ENCODE data around the gene LRRC8E. TPM values are rescaled to one million over a fixed set of nuclear protein-coding genes. Genes with fewer than 3 reads are reported as not detected.
"Not testable (repeated sequence)": the region's sequence is repeated elsewhere in the genome, so short reads cannot be mapped to it uniquely, and the experiment has no call there.

The LRRC8E gene
- total RNA-seq, 1 donor from 2014 or later: 4.3 TPM

DNA sequence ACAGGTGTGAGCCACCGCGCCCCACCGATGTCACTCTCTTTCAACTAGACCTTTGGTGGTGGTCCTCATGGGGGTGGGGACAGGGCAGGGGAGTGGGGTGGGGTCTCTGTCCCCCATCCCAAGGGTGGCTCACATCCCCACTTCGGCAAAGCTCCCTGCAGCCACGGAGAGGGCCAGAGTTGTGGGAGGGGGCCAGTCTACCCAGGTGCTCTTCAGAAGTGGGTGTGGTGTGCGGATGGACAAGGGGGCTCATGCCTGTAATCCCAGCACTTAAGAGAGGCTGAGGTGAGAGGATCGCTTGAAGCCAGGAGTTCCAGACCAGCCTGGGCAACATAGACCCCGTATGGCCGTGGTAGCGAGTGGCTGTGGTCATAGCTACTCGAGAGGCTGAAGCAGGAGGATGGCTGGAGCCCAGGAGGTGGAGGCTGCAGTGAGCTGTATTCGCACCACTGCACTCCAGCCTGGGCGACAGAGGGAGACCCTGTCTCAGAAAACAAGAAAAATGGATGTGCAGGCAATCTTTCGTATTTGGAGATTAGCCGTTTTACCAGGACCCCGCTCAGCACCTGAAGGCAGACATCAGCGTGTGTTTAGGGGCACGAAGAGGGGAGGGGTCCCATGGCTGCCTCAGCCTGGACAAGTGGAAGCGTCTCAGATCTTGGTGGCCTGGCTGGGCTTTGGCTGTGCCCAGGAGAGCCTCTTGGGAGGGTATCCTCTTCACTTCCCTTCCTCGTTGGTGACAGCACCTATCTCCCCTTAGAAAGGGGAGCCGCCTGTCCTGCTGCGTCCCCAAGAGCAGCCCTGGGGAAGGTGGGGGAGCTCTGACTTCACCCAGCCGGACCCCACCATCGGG is 27.2 kb downstream of the LRRC8E start:
- TF ChIP-seq, protein P1, sequence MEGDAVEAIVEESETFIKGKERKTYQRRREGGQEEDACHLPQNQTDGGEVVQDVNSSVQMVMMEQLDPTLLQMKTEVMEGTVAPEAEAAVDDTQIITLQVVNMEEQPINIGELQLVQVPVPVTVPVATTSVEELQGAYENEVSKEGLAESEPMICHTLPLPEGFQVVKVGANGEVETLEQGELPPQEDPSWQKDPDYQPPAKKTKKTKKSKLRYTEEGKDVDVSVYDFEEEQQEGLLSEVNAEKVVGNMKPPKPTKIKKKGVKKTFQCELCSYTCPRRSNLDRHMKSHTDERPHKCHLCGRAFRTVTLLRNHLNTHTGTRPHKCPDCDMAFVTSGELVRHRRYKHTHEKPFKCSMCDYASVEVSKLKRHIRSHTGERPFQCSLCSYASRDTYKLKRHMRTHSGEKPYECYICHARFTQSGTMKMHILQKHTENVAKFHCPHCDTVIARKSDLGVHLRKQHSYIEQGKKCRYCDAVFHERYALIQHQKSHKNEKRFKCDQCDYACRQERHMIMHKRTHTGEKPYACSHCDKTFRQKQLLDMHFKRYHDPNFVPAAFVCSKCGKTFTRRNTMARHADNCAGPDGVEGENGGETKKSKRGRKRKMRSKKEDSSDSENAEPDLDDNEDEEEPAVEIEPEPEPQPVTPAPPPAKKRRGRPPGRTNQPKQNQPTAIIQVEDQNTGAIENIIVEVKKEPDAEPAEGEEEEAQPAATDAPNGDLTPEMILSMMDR (IDR thresholded peaks at IDR 0.05; ENCODE audit: unreplicated experiment): no peak
- Mint-ChIP-seq H3K9me3 (no peaks in the 10 kb centered on the region), H3K4me1 (peaks cover 15% of the 10 kb centered on the region), H3K27me3 (ENCODE audit: low read depth) (peaks cover 52% of the 10 kb centered on the region), H3K27ac (no peak overlapping the region), H3K36me3 (peaks cover 14% of the 10 kb centered on the region), H3K4me3 (peak overlapping the region; percentile 47)
- DNase-seq (ENCODE audit: low spot score in 2 of 2, unreplicated experiment in 2 of 2): no peak

DNA sequence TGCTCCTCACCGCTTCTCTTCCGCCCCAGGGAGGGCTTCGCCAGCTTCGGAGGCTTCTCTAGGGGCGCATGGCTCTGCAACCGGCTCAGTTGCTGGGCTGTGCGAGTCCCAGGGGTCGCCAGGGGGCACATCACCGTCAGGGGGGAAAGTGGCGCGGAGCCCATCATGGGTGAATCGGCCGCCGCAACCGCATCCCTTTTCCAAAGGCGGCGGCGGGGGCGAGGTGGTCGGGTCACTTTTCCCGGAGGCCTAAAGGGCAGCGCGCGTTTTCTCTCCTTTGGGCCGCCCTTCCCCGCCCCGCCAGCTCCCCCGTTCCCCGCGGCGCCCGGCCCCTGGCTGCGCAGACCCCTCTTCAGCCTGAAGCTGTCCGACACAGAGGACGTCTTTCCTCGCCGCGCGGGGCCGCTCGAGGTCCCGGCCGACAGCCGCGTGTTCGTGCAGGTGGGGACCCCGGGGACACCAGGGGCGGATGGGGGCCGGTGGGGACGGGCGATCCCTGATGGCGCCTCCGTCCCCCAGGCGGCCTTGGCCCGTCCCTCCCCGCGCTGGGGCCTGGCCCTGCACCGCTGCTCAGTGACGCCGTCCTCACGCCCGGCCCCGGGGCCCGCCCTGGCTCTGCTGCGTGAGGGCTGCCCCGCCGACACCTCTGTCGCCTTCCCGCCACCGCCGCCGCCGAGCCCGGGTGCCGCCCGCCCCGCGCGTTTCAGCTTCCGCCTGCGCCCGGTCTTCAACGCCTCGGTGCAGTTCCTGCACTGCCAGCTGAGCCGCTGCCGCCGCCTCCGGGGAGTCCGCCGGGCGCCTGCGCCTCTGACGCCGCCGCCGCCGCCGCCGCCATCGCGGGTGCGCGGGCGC is 28.0 kb downstream of the LRRC8E start:
- H3K27ac Mint-ChIP-seq: no peak overlapping the region
- peaks cover 52% of the 10 kb centered on the region for H3K27me3 Mint-ChIP-seq (ENCODE audit: low read depth)
- TF ChIP-seq, protein P1 (IDR thresholded peaks at IDR 0.05; ENCODE audit: unreplicated experiment): no peak
- peak overlapping the region; percentile 34 for H3K4me3 Mint-ChIP-seq
- H3K36me3 Mint-ChIP-seq: peaks cover 9% of the 10 kb centered on the region
- peaks cover 20% of the 10 kb centered on the region for H3K4me1 Mint-ChIP-seq
- H3K9me3 Mint-ChIP-seq: no peaks in the 10 kb centered on the region
- peak; percentile 26 to 51 for DNase-seq (ENCODE audit: low spot score in 2 of 2, unreplicated experiment in 2 of 2)

DNA sequence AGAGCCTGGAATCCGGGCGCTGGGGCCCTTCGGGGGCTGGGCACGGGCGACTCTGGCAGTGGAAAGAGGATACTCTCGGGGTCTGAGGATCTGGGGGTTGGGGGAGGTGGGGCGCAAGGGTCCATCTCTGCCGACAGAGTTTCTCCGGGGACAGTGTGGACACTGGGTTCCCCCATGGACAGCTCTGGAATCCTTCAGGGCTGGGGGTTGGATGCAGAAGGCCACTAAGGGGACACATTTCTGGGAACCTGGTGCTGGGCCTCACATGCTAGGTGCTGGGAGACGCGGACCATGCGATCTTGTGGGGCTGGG is 28.6 kb downstream of the LRRC8E start:
- TF ChIP-seq, protein P1 (IDR thresholded peaks at IDR 0.05; ENCODE audit: unreplicated experiment): no peak
- peaks cover 52% of the 10 kb centered on the region for H3K27me3 Mint-ChIP-seq (ENCODE audit: low read depth)
- H3K9me3 Mint-ChIP-seq: no peaks in the 10 kb centered on the region
- H3K27ac Mint-ChIP-seq: no peak overlapping the region
- H3K4me3 Mint-ChIP-seq: peak overlapping the region; percentile 61
- DNase-seq (ENCODE audit: low spot score in 2 of 2, unreplicated experiment in 2 of 2): no peak
- peaks cover 7% of the 10 kb centered on the region for H3K36me3 Mint-ChIP-seq
- H3K4me1 Mint-ChIP-seq: peaks cover 22% of the 10 kb centered on the region

DNA sequence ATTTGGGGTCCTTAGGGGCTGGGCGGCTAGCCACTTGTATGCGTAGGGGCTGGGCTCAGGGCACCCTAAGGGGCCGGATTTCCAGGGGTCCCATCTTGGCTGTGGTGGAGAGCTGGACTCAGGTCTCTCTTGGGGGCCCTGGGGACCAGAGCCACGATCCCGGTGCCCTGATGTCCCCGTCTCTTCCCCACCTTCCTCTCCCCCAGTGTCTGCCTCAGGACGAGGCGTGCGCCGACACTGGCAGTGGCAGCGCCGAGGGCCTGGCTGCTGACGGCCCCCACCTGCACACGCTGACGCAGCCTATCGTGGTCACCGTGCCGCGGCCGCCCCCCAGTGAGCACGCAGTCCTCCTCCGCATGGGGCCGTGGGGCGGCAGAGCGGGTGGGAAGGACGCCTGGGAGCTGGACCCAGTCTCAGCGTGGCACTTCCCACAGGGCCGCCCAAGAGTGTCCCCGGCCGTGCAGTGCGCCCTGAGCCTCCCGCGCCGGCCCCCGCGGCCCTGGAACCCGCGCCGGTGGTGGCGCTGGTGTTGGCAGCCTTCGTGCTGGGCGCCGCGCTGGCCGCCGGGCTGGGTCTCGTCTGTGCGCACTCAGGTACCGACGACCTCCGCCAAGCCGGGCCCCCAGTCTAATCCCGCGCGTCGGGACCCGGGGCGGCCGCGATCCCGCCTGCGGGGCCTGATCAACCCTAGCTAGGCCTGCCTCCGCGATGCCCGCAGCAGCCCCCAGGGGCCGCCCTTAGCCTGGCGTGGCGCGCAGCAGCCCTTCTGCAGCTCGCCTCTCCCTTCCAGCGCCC is 29.2 kb downstream of the LRRC8E start:
- H3K9me3 Mint-ChIP-seq: no peaks in the 10 kb centered on the region
- H3K36me3 Mint-ChIP-seq: peaks cover 5% of the 10 kb centered on the region
- peaks cover 22% of the 10 kb centered on the region for H3K4me1 Mint-ChIP-seq
- H3K27ac Mint-ChIP-seq: no peak overlapping the region
- H3K27me3 Mint-ChIP-seq (ENCODE audit: low read depth): peaks cover 52% of the 10 kb centered on the region
- TF ChIP-seq, protein P1 (IDR thresholded peaks at IDR 0.05; ENCODE audit: unreplicated experiment): no peak
- peak overlapping the region; percentile 61 for H3K4me3 Mint-ChIP-seq
- DNase-seq (ENCODE audit: low spot score in 2 of 2, unreplicated experiment in 2 of 2): peak; percentile 38 to 70

DNA sequence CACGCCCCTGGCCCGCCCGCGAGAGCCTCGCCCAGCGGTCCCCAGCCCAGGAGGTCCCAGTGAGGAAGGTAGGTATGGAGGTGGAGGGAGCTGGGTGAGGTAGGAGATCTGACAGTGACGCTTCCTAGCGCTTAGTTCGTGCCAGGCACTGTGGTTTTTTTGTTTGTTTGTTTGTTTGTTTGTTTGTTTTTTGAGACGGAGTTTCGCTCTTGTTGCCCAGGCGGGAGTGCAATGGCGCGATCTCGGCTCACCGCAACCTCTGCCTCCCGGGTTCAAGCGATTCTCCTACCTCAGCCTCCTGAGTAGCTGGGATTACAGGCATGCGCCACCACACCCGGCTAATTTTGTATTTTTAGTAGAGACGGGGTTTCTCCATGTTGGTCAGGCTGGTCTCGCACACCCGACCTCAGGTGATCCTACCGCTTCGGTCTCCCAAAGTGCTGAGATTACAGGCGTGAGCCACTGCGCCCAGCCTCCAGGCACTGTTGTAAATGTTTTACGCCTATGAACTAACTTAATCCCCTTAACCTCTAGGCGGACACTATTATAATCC is 29.8 kb downstream of the LRRC8E start:
- peaks cover 50% of the 10 kb centered on the region for H3K27me3 Mint-ChIP-seq (ENCODE audit: low read depth)
- H3K27ac Mint-ChIP-seq: not testable (repeated sequence)

More for the DNA sequence above, 29.8 kb downstream of the LRRC8E start:
- H3K4me1 Mint-ChIP-seq: peaks cover 23% of the 10 kb centered on the region
- not testable (repeated sequence) for H3K36me3 Mint-ChIP-seq; H3K9me3 Mint-ChIP-seq; DNase-seq (ENCODE audit: low spot score in 2 of 2, unreplicated experiment in 2 of 2)
- H3K4me3 Mint-ChIP-seq: peak overlapping the region; percentile 43

All from mesothelial cell of epicardium (in vitro differentiated cells).